T-helper 1 cell (primary cell): ENCODE data around the gene RNASE11.
"Not testable (repeated sequence)": the region's sequence is repeated elsewhere in the genome, so short reads cannot be mapped to it uniquely, and the experiment has no call there.

ENCODE experiments used
- DNase-seq, 5 donors: peaks; one replicate each; pipeline ENCODE4 v3.0.0-alpha.2; 2012 to 2020

Gene RNASE11

DNA sequence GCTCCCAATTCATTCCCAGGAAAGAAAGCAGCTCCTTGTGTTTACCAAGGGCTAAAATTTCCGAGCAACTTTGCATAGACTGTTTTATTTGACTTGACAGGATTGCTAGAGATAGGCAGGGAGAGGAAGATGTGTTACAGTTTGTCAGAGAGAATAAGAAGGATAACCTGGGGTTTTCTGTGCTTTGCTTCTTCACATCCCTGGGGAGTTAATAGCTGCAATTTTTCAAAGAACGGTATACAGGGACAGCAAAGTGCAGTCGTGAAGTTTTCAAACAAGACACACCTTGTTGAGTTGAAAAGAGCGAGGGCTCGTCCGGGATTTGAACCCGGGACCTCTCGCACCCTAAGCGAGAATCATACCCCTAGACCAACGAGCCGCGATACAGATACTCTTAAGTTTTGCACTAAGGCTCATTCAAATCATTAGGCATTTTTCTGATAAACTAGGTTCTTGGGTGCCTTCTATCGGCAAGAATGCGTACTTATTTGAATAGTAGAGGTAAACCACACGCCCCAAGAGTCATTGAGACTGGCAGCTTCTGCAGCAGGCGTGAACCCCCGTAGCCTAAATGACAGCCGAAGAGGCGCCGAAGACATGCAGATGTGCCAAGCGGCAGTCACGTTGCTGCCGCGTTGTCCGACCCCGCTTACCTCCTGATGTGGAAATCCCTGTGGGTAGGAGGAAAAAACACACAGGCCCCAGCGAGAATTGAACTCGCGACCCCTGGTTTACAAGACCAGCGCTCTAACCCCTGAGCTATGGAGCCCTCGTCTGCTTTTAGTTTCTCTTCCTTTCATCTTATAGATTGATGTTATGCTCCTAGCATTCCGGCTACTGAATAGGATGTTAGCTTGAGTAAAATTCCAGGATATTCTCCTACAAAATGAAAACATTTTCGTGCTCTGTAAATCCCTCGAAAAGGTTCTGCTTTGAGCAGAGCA is 25.6 kb upstream of the RNASE11 start:
- peak; percentile 59 to 92 (median 69) for DNase-seq

DNA sequence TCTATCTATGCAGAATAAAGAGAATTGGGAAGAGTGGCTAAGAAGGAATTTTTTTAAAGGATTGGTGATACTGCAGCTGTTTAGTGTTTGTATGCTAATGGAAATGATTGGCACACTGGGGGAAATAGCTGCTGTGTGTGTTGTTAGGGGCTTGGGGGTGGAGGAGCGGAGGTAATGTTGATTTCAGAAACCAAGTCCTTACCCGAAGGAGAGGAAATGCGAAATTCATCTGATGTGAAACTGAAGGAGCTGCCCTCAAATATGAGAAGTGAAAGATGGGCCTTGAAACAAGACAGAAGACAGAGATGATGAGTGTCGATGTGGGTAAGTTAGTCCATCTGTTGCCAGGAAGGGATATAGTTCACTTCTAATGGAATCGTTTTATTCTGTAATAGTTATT is 24.6 kb upstream of the RNASE11 start:
- no peak for DNase-seq

DNA sequence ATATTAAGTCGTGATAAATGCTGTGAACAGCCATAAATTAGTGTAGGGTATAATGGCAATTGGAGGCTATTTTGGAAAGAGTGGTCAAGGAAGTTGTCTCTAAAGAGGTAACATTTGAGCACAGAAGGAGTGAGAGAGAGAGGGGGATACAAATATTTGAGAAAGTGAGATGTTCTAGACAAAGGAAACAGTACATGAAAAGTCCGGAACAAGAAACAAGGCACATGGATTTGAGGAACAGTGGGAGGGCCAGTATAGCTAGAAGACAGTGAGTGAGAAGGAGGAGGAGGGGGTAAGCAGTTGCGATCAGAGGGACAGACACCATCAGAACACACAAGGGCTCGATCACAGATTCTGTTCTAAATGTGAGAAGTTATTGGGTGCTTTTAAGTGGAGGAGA is 23.5 kb upstream of the RNASE11 start:
- DNase-seq: no peak

DNA sequence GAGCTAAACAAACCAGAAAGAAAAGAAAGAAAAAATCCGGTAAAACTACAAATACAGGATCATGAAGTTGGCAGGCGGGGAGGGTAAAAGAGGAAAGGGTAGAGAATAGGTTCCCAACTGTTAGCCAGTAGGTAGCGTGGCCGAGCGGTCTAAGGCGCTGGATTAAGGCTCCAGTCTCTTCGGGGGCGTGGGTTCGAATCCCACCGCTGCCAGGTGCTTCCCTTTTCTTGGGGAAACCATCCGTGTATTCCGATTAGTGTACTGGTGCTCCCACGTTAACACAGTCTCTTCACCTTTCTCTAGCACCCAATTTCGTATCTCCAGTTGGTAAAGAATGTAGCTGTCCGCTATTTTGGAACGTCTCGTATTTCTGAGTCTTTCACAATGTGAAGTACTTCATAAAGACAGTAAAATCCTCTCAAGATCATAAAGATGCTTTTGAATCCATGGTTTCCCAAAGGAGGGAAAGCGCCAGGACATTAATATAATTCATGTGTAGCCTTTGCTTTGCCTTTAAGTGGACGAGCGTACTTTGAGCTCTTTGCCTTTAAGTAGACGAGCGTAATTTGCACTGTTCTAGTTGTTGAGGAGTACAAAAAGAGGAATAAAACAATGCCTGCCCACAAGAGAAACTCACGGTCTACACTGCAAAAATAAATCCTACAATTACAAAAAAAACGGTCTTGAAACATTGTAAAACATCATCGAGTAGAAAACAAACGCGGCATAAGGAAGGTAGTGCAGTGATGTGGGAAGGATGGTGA is 22.4 kb upstream of the RNASE11 start:
- peak; percentile 31 to 70 (median 51) for DNase-seq

DNA sequence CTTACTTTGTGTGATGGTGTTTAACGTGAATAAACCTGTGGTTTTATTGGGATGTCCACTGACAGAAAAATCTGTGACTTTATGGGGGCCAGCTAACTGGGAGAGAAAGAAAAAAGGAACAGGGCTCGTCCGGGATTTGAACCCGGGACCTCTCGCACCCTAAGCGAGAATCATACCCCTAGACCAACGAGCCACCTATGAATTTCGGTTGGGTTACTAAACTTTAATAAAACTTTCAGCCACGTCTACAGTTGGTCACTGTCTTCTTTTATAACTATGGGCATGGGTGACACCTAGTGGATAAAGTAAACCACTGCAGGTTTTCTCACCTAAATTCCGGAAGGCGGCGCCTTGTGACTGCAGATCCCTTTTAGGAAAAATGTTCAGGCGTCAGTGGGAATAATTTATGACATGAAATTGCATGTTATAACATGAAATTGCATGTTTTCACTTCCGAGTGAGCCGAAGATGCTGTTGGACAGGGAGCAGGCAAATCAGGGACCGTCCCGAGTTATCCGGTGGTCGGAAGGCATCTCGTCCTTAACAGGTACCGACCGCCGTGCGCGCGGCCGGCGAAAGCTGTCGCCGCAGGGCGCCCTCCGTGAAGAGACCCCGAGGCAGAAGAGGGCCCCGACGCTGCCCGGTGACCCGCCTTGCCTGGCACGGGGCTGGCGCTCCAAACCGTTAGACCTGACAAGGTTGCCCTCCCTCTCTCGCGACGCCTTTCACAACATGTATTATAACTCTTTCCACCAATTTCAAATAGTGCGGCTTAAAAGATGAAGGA is 21.6 kb upstream of the RNASE11 start:
- peak in 4 of 5 donors; percentile 40 to 77 (median 51) for DNase-seq

DNA sequence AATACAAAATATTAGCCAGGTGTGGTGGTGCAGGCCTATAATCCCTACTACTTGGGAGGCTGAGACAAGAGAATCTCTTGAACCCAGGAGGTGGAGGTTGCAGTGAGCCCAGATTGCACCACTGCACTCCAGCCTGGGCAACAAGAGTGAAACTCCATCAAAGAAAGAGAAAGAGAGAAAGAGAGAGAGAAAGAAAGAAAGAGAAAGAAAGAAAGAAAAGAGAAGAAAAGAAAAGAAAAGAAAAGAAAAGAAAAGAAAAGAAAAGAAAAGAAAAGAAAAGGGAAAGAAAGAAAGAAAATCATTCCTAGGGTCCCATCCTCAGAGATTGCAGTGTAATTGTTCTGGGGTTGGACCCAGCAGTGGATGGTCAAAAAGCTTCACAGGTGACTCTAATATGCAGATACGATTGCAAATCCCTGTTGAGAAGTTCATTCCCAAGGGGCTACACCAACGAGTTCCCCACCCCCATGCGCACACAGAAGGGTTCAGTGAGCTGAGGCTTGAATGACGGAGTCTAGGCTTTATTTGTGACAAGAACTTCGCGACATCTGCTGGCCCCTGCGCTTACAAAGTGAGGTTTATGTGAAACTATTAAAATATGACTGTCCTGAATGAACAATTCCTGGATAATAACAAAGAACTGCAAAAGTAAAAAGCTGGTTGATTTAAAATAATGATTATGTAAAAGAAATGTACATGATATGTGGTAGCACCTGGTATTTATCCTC is 20.7 kb upstream of the RNASE11 start:
- DNase-seq: no peak

DNA sequence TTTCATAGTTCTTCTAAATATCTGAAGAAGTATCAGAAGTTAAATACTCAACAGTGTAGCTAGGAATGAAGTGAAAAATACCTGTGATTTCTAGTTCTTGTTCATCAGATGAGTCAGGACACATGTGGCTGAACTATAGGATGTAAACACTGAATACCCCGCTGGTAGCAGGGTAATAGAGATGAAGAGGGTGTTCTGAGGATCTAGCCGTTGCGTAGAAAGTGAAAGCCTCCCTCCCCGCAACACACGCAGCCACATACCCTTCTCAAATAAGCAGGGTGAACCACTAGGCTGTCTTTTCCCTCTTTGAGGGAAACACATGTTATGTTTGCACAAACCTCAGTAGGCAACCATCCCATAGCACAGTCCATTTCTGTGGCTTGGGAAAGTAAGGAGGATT is 19.8 kb upstream of the RNASE11 start:
- peak in 1 of 5 donors; percentile 24 for DNase-seq

- no peak for DNase-seq
These were observed 19.1 kb upstream of the RNASE11 start for GRCh38 chr14:20606902-20607242.

DNA sequence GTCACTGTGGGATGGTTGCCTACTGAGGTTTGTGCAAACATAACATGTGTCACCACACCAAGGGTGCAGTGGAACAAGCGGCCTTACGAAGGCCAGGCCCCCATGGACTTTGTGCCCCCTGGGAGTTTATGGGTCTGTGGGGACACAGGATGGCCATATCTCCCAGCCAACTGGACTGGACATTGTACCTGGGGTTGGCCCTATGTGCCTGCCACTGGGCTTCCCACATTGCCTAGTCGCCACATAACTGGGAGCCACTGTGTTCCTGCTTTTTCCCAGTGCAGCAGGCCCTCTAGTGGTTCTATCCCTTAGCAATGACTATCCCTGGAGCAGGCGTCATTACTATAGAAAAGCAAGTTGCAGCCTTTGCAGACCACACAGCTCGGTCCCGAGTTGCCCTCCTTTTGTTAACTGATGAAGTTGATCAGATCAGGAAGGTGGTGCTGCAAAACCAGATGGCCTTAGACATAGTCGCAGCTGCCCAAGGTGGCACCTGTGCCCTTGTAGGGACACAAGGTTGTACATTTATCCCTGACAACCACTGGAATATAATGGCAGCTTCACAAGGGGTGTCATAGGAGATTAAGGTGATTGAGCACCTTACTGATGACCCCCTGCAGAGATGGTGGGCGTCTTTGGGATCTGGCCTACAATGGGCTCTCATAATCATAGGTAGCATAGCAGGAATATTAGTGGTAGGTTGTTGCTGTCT is 18.5 kb upstream of the RNASE11 start:
- DNase-seq: no peak

GRCh38 chr14:20603813-20604690 is 16.3 kb upstream of the RNASE11 start:
- no peak for DNase-seq

DNA sequence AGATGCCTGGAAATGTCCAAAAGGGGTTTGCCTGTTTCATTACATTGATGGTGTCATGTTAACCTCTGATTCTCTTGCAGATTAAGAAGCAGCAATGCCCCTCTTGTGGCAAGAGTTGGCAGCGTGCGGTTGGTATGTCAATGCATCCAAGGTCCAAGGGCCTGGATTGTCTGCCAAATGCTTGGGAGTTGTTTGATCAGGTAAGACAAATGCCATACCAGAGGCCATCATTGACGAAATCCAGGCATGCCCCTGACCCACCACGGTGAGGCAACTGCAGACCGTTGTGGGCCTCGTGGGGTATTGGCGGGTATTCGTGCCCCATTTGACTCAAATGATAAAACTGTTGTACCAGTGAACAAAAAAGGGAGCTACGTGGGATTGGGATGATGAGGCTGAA is 14.8 kb upstream of the RNASE11 start:
- DNase-seq: no peak

DNA sequence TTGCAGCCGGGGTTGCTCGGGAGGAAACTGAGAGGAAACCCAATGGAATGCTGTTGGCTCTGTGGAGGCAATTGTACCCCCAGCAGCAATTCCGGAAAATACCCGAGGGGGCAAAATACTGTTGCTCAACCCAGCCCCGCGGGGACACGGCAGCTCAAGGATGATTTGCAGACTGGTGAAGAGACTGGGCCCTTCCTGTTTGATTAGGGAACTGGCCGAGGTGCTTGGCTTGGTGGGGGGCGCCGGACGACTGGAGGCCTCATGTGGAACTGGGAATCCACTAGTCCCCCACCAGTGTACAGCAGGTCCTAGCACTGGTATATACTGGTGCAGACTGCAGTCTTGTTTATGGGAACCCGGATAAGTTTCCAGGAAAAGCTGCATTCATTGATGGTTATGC is 13.7 kb upstream of the RNASE11 start:
- DNase-seq: no peak

DNA sequence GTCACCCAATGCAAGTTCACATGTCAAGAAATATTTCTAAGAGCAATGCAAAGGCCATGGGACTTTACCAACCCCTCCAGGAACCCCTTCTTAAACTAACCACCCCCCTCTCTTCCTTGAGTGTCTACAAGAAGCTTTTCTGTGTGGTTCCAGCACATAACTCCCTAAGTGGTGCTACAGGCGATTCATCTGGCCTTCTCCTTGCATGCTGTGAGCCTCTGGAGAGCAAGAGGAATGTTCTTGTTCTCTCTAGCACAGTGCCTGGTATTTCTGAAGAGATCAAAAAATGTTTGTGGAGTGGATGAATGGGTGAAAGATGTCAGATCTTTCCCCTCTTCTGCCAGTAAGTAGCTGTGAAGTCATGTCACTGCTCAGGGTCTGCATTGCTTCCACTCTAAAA is 9.3 kb upstream of the RNASE11 start:
- DNase-seq: no peak

GRCh38 chr14:20595726-20596125 is 7.9 kb upstream of the RNASE11 start:
- DNase-seq: not testable (repeated sequence)

GRCh38 chr14:20592574-20592973 is 4.8 kb upstream of the RNASE11 start:
- no peak for DNase-seq

DNA sequence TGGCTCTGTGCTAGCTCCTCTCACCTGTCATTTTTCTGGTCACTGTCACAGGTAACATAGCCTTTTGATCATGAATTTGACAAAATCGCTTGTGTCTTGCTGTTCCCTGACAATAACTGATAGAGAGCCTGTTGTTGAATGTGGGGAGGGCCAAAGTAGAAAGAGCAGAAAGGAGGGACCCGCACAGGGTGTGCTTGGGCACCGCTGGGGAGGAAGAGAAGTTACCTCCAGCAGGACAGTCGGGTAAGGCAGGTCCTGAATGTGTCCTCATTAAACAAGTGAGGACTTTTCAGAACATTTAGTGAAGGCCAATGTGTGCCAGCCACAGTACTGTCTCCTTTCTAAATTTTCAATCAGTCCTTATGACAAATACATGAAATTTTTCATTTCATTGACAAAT is 3.4 kb upstream of the RNASE11 start, which contains the start of gene RNASE12:
TSS of gene RNASE12 (minus strand) at position 142 of the 400 bp plus-strand sequence. CDS start 653 bp downstream, outside the sequence.
- no peak for DNase-seq

DNA sequence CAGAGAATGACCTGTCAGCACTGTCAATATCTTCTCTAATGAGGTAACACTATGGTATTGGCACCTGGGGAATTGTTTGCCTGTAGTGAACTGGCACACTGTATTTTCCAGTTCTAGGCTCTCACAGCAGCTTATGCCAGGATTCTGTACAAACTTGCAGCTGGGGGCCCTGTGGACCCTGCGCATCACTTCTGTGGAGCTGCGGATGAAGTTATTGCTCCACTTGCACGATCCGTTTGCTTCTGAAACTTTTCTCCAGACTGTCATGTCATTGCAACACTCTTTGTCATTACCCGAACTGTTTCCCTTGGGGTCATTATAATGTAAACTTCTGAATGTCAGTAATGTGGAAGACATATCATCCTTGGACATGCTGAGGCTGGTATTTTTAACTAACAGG is 3.9 kb downstream of the RNASE11 start:
- DNase-seq: no peak

- no peak for DNase-seq
These were observed 4.7 kb downstream of the RNASE11 start for GRCh38 chr14:20583142-20583541.

- DNase-seq: no peak
These were observed 7.6 kb downstream of the RNASE11 start for GRCh38 chr14:20580242-20580641.

- no peak for DNase-seq
These were observed 8.9 kb downstream of the RNASE11 start for GRCh38 chr14:20578784-20579502.
